WTC11 (cell line): ENCODE results near the gene PRIM2.
"Not testable (repeated sequence)": the region's sequence is repeated elsewhere in the genome, so short reads cannot be mapped to it uniquely, and the experiment has no call there.

Experiments used
- CTCF ChIP-seq: fragments of 200-600 bp; IDR thresholded peaks from 2 replicates; pipeline ENCODE4 v1.8.0; 2022; ENCODE audit warnings: antibody characterized with exemption
- E2F1 ChIP-seq: sonication (generic); formaldehyde crosslinking; IDR thresholded peaks from 2 replicates; pipeline ENCODE4 v1.8.0; 2022; ENCODE audit warnings: mild to moderate bottlenecking, missing genetic modification reagents
- ETV6 ChIP-seq: sonication (generic); formaldehyde crosslinking; IDR thresholded peaks from 2 replicates; pipeline ENCODE4 v1.8.1; 2022; ENCODE audit warnings: mild to moderate bottlenecking, missing genetic modification reagents
- NR1H2 ChIP-seq: sonication (generic); formaldehyde crosslinking; IDR thresholded peaks from 2 replicates; pipeline ENCODE4 v1.9.0; 2021; ENCODE audit warnings: mild to moderate bottlenecking, moderate library complexity, missing genetic modification reagents
- SMAD3 ChIP-seq: sonication (generic); formaldehyde crosslinking; IDR thresholded peaks from 2 replicates; pipeline ENCODE4 v1.8.0; 2022; ENCODE audit warnings: missing genetic modification reagents, mild to moderate bottlenecking, borderline replicate concordance
- ZNF512 ChIP-seq: sonication (generic); formaldehyde crosslinking; IDR thresholded peaks from 2 replicates; pipeline ENCODE4 v1.8.1; 2022; ENCODE audit warnings: missing genetic modification reagents, borderline replicate concordance

- not testable (repeated sequence) for TF ChIP-seq NR1H2; CTCF; ZNF512 (CRISPR knock-in tag); ETV6 (CRISPR knock-in tag); SMAD3 (CRISPR knock-in tag); E2F1 (CRISPR knock-in tag)
Measured at GRCh38 chr6:57532660-57533059, 215.2 kb downstream of the PRIM2 start.
